ENCODE results near the gene INF2. TPM values are rescaled to one million over a fixed set of nuclear protein-coding genes. Genes with fewer than 3 reads are reported as not detected.

INF2 gene
- total RNA-seq, 1 donor from 2014 or later: 126 TPM

GRCh38 chr14:104686624-104687517 is 2.5 kb upstream of the INF2 start:
- TF ChIP-seq EZH2 (IDR thresholded peaks at IDR 0.05; ENCODE audit: insufficient read depth, low read length): no peak
- TF ChIP-seq, protein P1, sequence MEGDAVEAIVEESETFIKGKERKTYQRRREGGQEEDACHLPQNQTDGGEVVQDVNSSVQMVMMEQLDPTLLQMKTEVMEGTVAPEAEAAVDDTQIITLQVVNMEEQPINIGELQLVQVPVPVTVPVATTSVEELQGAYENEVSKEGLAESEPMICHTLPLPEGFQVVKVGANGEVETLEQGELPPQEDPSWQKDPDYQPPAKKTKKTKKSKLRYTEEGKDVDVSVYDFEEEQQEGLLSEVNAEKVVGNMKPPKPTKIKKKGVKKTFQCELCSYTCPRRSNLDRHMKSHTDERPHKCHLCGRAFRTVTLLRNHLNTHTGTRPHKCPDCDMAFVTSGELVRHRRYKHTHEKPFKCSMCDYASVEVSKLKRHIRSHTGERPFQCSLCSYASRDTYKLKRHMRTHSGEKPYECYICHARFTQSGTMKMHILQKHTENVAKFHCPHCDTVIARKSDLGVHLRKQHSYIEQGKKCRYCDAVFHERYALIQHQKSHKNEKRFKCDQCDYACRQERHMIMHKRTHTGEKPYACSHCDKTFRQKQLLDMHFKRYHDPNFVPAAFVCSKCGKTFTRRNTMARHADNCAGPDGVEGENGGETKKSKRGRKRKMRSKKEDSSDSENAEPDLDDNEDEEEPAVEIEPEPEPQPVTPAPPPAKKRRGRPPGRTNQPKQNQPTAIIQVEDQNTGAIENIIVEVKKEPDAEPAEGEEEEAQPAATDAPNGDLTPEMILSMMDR (IDR thresholded peaks at IDR 0.05; ENCODE audit: insufficient read depth, low read depth, low read length): no peak
- DNase-seq (ENCODE audit: low read depth) (no peak), FAIRE-seq (no peak)
- Histone ChIP-seq H4K20me1 (ENCODE audit: insufficient read depth, low read length) (peaks cover 20% of the 10 kb centered on the region), H3K4me3 (ENCODE audit: insufficient read depth, low read depth, low read length) (no peak overlapping the region), H3K4me1 (ENCODE audit: insufficient read depth, low read length) (peaks cover 54% of the 10 kb centered on the region), H3K4me2 (ENCODE audit: low read length) (no peak overlapping the region), H3K9me3 (ENCODE audit: insufficient read depth, low read depth, low read length) (no peaks in the 10 kb centered on the region), H3K27me3 (ENCODE audit: insufficient read depth, low read length) (no peaks in the 10 kb centered on the region), H3K27ac (ENCODE audit: low read depth, low read length) (no peak overlapping the region), H3K79me2 (ENCODE audit: insufficient read depth, low read length) (peaks cover 23% of the 10 kb centered on the region), H3K36me3 (ENCODE audit: insufficient read depth, low read length) (no peaks in the 10 kb centered on the region), H2AFZ (ENCODE audit: low read depth, low read length) (no peak overlapping the region), H3K9ac (ENCODE audit: low read length) (no peak overlapping the region)
- peaks cover 29% of the 10 kb centered on the region for H3K4me1 Mint-ChIP-seq (ENCODE audit: low read depth, unreplicated experiment)
- H3K27me3 Mint-ChIP-seq (ENCODE audit: low read depth, unreplicated experiment): no peaks in the 10 kb centered on the region
- H3K27ac Mint-ChIP-seq (ENCODE audit: unreplicated experiment): no peak overlapping the region
- no peaks in the 10 kb centered on the region for H3K36me3 Mint-ChIP-seq (ENCODE audit: low read depth, unreplicated experiment)
- H3K4me3 Mint-ChIP-seq (ENCODE audit: unreplicated experiment): no peak overlapping the region
- H3K9me3 Mint-ChIP-seq (ENCODE audit: unreplicated experiment): no peaks in the 10 kb centered on the region

GRCh38 chr14:104687601-104688504 is 1.6 kb upstream of the INF2 start:
- Mint-ChIP-seq H3K4me3 (ENCODE audit: unreplicated experiment) (peak overlapping the region; percentile 27), H3K27ac (ENCODE audit: unreplicated experiment) (no peak overlapping the region), H3K4me1 (ENCODE audit: low read depth, unreplicated experiment) (peaks cover 19% of the 10 kb centered on the region), H3K27me3 (ENCODE audit: low read depth, unreplicated experiment) (no peaks in the 10 kb centered on the region), H3K9me3 (ENCODE audit: unreplicated experiment) (no peaks in the 10 kb centered on the region), H3K36me3 (ENCODE audit: low read depth, unreplicated experiment) (no peaks in the 10 kb centered on the region)
- H3K4me1 ChIP-seq (ENCODE audit: insufficient read depth, low read length): peaks cover 48% of the 10 kb centered on the region
- peak overlapping the region; percentile 64 for H2AFZ ChIP-seq (ENCODE audit: low read depth, low read length)
- no peak overlapping the region for H3K4me3 ChIP-seq (ENCODE audit: insufficient read depth, low read depth, low read length)
- H3K9ac ChIP-seq (ENCODE audit: low read length): peak overlapping the region; percentile 36
- H3K27me3 ChIP-seq (ENCODE audit: insufficient read depth, low read length): no peaks in the 10 kb centered on the region
- peak overlapping the region; percentile 85 for H3K4me2 ChIP-seq (ENCODE audit: low read length)
- DNase-seq (ENCODE audit: low read depth): peak; percentile 53
- H3K27ac ChIP-seq (ENCODE audit: low read depth, low read length): no peak overlapping the region
- peaks cover 30% of the 10 kb centered on the region for H4K20me1 ChIP-seq (ENCODE audit: insufficient read depth, low read length)
- FAIRE-seq: no peak
- TF ChIP-seq, protein P1 (IDR thresholded peaks at IDR 0.05; ENCODE audit: insufficient read depth, low read depth, low read length): no peak
- TF ChIP-seq EZH2 (IDR thresholded peaks at IDR 0.05; ENCODE audit: insufficient read depth, low read length): no peak
- peaks cover 33% of the 10 kb centered on the region for H3K79me2 ChIP-seq (ENCODE audit: insufficient read depth, low read length)
- no peaks in the 10 kb centered on the region for H3K9me3 ChIP-seq (ENCODE audit: insufficient read depth, low read depth, low read length)
- H3K36me3 ChIP-seq (ENCODE audit: insufficient read depth, low read length): no peaks in the 10 kb centered on the region
